NK-92 treated with Interleukin-12 subunit alpha and Interleukin-12 subunit beta, amount 100 ng/mL, for 24 hours (cell line): Measurements from ENCODE around the gene IL32.
"Not testable (repeated sequence)": the region's sequence is repeated elsewhere in the genome, so short reads cannot be mapped to it uniquely, and the experiment has no call there.

Experiments used
- DNase-seq: peaks from one replicate; lab custom pipeline; 2025; lab: John Stamatoyannopoulos, UW

The IL32 gene

DNA sequence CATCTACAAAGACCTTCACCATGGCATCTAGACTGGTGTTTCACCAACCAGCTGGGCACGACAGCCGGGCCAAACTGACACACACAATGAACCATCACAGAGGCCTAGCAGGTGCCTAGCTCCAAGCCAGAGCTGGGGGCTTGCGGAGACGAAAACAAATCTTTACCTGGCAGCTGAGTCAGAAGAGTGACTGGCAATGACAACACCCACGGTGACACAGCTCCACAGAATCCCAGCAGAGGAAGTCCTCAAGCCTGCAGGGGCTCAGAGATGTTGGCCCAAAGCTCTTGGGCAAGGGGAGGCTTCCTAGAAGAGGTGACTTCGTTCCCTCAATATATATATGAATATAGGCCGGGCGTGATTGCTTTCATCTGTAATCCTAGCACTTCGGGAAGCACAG lies 13.9 kb upstream of the IL32 start:
- DNase-seq = no peak

DNA sequence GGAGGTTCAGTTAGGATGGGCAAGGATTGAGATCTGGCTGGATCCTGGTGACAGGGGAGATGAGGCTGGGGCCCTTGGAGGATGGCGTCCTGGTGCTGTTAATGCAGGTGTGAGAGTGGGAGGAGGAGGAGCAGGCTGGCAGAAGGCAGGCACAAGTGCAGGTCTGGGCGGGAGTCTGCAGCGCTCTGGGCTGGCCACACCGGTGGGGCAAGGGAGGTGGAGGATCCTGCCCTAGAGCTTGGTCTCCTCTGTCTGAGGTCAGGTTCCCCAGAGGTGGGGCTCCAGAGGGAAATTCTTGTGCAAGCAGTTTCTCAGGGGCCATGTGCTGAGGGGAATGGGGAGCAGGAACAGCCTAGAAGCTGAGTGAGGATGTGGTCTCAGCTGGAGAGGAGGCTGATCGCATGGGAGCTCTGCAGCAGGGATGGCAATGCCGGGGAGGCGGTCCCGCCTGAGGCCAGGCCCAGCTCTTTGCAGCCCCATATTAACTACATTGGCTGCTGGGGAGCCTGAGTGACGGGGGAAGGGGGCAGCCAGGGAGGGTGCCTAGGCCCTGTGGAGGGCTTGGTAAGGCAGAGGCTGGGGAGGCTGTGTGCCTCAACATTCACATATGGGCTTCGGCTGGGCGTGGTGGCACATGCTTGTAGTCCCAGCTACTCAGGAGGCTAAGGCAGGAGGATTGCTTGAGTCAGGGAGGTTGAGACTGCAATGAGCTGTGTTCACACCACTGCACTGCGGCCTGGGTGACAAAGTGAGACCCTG lies 12.7 kb upstream of the IL32 start:
- DNase-seq = not testable (repeated sequence)

DNA sequence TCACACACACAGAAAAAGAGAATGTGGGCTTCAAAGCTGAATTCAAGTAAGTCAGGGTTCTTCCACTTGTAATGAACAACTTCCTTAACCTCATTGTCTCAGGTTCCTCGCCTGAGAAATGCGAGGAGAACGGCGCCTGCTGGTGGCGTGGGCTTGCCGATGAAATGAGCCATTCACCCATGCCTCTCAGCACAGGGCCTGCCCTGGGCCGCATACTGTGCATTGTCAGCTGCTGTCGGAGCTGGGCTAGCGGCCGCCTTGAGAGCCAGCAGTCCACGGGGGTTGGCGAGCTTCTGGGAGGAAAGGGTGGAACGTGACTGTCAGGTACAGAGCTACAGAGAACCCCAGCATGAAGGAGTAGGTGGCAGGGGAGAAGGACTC lies 12.1 kb upstream of the IL32 start:
- DNase-seq = peak; percentile 36

DNA sequence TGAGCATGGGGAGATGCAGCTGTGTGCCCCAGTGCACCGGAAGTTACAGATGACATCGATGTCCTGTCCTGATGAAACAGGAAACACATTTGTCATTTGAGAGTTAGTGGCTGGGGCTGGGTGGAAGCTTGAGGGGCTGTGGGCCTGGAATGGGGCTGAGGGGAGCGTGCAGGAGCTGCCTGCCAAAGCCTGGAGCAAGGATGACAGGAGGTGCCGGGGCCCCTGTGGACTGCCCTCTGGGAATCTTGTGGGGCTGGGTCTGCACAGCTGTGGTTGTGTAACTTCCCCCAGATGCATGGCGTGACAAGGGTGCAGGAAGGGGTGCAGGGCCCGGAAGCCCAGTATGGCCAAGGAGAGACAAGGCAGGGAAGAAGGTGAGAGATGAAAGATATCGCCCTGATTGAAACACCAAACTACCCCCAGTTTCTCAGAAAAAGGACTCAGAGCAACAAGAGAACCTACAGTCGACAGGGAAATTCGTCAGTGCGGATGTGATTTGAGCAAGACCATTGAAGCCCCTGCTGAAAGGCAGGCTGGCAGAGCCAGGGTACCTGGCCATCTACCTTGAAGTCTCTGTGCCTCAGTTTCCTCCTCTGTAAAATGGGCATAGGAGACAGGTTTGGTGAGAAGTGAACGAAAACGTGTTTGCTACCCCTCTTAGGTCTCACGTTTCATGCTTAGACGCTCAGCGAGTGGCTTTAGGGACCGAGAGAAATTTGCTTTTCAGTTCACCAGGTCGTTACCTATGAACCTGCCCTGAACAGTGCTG lies 10.3 kb upstream of the IL32 start:
- DNase-seq = peak; percentile 60

DNA sequence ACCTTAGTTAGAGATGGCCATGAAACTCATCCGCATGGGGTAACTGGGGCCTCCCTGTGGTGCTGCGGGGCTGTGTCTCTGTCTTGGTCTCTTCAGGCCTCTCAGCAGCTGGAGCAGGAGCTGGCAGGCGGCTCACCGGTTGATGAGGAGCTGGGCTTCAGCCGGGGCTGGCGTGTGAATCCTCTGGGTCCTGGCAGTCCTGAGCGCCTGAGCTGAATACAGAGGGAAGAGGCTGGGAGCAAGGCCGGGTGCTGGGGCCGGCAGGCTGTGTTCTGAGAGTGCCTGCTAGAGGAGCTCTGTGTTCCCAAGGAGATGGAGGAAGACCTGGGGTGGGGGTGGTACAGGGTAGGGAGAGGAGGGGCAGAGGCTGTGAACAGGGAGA lies 9.7 kb upstream of the IL32 start:
- DNase-seq = not testable (repeated sequence)

DNA sequence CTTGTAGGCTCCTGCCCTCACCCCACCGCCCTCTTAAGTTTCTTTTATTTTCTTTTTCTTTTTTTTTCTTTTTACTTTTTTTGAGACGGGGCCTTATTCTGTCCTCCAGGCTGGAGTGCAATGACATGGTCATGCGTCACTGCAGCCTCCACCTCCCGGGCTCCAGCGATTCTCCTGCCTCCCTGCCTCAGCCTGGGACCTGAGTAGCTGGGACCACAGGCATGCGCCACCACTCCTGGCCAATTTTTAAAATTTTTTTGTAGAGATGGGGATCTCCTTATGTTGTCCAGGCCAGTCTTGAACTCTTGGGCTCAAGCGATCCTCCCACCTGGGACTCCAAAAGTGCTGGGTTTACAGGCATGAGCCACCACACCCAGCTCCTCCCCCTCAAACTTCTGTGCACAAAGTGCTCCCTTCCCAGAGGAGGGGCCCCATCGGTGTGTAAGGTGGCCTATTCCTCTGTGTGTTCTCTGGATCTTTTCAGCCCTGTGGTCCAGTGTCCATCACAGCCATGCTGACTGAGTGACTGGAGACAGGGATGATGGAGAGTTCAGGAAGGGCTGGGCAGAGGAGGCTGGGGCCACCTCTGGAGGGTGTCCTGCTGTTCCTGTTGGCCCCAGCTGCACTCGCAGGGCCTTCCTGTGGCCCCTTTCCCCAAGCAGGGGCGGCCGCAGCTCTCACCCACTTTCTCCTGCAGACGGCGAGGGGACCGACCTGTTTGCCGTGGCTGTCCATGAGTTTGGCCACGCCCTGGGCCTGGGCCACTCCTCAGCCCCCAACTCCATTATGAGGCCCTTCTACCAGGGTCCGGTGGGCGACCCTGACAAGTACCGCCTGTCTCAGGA lies 8.9 kb upstream of the IL32 start:
- no peak for DNase-seq

DNA sequence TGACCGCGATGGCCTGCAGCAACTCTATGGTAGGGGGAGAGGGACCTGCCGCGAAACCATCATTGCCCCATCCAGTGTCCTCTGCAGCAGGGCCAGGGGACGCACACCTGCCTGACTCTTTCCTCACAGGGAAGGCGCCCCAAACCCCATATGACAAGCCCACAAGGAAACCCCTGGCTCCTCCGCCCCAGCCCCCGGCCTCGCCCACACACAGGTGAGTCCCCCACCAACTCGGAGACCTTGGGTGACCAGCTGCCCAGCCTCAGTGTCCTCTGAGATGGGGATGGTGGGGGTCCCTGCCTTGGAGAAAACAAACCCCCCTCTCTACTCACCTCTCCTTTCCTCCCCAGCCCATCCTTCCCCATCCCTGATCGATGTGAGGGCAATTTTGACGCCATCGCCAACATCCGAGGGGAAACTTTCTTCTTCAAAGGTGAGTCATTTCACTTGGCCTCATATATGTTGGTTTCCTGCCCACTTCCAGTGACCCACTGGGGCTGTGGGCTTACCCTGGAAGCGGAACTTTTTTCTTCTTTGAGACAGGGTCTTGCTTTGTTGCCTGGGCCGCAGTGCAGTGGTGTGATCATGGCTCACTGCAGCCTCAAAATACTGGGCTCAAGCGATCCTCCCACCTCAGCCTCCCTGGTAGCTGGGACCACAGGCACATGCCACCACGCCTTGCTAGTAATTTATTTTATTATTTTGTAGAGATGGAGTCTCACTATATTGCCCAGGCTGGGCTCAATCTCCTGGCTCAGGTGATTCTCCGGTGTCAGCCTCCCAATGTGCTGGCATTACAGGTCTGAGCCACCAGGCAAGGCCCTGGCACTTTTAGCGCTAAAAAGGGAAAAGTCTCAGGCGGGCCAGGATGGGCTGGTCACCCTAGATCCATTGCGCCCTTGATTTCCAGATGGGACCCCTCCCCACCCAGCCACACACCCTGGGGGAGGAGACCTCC lies 8.0 kb upstream of the IL32 start:
- no peak for DNase-seq

DNA sequence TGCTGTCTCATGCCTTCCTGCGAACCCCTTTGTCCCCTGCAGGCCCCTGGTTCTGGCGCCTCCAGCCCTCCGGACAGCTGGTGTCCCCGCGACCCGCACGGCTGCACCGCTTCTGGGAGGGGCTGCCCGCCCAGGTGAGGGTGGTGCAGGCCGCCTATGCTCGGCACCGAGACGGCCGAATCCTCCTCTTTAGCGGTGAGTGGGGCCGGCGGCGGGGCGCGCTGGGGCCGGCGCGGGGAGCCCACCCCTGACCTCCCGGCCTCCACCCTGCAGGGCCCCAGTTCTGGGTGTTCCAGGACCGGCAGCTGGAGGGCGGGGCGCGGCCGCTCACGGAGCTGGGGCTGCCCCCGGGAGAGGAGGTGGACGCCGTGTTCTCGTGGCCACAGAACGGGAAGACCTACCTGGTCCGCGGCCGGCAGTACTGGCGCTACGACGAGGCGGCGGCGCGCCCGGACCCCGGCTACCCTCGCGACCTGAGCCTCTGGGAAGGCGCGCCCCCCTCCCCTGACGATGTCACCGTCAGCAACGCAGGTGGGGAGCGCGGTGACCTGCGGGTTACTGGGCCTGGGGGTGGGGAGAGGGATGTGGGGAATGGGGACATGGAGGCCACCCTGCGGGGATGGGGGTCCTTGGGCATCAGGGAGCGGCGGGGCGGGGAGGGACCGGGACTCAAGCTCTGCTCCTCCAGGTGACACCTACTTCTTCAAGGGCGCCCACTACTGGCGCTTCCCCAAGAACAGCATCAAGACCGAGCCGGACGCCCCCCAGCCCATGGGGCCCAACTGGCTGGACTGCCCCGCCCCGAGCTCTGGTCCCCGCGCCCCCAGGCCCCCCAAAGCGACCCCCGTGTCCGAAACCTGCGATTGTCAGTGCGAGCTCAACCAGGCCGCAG lies 7.1 kb upstream of the IL32 start:
- peak; percentile 73 for DNase-seq

DNA sequence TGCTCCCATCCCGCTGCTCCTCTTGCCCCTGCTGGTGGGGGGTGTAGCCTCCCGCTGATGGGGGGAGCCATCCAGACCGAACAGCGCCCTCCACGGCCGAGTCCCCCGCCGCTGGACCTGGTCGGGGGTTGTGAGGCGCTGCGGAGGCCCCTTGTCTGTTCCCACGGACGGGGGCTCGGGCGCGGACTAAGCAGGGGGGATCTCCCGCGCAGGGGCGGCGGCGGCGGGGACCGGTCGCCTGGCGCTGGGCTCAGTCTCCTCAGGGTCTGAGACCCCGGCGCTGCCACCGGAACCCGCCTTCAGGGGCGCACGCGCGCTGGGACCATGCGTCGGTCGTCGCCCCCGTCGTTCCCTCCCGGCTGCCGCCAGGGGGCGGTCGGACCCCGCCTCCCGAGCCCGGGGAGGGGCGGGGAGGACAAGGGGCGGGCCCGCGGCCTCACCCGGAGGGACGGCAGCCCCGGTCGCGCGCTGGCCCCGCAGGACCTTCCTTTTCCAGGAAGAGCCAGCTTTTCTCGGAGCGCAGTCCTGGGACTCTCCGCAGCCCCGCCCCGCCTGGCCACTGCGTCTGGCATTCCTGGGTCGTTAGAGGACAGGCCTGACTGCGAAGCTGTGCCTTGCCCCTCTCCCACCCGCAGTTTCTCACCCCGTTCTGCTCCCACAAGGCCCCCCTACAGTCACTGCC lies 6.3 kb upstream of the IL32 start:
- DNase-seq = peak; percentile 86

DNA sequence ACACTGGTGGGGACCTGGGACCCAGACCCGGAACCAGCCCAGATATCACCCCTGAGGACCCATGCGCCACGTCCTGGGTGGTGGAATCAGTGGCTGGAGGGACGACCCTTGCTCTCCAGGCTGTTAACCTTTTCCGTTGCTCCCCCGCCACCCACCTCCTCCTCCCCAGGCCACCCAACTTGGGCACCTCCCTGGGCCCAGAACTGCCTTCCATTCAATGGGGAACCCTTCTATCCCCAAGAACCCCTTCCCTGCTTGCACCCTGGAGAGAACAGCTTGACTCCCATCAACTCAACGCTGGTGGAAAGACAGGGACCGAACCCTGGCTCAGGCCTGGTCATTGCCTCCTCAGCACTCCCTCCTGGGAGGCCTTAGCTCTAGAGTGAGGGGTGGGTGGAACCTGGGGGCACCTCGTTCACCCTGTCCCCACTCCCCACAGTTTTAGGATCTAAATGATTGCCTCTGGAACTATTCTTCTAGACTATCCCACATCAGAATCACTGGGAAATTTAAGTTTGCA lies 5.7 kb upstream of the IL32 start:
- DNase-seq = no peak

DNA sequence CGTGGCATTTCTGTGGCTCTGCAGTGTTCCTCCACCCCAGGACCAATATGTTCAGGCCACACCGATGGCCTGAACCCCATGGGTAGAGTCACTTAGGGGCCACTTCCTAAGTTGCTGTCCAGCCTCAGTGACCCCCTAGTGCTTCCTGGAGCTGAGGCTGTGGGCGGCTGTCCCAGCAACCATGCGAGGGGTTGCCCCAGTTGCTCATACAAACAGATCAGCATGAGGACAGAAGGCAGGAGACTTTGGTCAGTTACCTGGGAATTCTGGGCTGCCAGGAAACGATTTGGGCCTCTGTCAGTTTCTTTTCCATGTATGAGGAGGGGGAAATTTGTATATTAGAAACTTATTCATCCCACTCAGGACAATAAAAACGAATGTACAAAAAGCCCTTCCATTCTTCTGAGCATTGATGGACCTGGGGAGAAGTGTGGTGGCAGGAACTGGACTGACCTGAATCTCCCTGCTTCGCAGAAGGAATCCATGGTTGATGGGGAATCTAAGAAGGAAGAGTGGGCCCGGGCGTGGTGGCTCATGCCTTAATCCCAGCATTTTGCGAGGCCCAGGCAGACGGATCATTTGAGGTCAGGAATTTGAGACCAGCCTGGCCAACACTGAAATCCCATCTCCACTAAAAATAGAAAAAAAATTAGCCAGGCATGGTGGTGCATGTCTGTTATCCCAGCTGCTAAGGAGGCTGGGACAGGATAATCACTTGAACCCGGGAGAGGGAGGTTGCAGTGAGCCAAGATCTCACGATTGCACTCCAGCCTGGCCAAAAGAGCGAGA lies 4.9 kb upstream of the IL32 start:
- DNase-seq = no peak

DNA sequence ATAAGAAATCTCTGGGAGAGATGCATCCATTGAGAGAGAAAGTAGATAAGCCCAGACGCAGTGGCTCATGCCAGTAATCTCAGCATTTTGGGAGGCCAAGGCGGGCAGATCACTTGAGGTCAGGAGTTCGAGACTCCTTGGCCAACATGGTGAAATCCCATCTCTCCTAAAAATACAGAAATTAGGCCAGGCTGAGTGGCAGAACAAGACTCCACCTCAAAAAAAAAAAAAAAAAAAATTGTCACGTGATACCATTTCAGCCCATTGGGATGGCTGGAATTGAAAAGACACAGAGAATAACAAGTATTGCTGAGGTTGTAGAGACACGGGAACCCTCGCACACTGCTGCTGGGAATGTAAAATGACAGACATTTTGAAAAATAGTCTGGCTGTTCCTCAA lies 2.9 kb upstream of the IL32 start:
- DNase-seq = no peak

DNA sequence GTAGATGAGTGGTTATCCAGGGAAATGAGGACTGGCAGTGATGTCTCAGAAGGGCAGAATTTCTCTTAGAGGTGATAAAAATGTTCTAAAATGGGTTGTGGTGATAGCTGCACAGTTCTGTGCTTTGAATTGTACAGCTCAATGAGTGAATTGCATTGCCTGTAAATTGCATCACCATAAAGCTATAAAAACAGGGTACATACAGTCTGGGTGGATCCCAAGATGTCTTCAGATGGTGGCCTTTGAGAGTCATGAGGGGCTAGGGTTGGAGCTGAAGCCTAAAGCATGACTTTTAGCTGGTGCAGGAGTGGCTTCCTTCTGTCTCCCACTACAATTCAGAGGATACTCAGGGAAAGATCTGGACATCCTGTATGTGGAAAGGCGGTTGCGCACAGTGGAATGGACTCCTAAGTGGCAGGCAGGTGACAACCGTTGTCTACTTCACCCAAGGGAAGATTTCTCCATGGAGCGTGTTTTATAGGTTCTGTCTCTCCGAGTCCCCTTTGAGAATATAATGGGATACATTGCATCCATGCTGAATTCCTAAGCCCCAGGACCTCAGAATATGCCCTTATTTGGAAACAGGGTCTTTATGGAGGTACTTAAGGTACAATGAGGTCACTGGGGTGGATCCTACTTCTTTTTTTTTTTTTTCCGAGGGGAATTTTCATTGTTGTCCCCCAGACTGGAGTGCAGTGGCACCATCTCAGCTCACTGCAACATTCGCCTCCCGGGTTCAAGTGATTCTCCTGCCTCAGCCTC lies 1.6 kb upstream of the IL32 start:
- no peak for DNase-seq

DNA sequence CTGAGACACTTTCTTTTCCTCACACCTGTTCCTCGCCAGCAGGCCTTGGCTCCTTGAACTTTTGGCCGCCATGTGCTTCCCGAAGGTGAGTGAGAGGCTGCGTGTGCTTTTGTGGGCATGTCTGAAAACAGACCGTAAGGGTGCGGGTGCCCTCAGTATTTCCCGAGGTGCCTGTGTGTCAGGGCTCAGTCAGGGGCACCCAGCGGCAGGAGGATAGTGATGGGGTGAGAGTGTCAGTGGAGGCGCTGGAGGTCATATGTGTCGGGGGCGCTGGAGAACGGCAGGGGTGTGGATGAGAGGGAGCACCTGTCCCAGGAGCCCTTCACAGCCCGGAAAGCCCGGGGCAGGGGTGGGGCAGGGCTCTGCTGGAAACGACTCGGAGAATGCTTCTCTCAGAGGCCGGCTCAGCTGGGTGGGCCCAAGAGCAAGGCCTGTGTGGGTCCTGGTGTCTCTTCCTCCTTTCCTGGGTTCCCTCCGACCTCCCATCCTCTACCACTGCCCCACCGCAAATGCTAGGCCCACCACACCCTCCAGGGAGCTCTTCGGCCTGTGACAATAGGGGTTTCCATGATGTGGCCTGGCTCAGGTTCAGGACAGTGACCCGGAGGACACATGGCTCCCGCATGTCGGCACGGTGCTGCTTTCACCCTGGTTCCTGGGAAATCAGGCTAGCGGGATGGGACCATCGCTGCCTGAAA lies 451 bp downstream of the IL32 start:
- DNase-seq = no peak

DNA sequence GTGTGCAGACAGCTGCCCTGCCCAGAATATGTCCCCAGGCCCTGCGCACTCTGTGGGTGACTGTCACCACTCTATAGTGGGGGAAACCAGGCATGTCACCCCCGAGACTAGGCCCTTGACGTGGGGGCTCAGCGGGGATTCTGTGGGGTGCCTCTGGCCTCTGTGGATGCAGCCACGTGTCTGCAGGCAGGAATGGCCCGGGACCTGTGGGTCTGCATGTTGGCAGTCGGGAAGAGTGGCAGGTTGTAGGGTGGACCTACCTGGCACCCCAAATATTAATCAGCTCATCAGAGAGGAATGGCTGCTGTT lies 954 bp downstream of the IL32 start:
- no peak for DNase-seq

DNA sequence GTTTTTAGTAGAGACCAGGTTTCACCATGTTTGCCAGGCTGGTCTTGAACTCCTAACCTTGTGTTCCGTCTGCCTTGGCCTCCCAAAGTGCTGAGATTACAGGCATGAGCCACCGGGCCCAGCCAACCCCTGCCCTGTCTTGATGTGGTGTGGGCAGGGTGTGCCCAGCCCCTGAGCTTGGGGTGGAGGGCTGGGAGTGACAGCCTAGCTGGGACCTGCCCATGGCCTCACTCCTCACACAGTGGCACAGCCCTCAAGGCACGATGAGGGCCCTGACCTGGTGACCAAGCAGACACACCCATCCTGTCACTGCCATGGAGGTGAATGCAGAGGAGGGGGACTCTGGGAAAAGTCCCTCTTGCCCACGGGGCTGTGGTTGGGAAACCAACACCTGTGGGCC lies 3.0 kb downstream of the IL32 start:
- DNase-seq = no peak

DNA sequence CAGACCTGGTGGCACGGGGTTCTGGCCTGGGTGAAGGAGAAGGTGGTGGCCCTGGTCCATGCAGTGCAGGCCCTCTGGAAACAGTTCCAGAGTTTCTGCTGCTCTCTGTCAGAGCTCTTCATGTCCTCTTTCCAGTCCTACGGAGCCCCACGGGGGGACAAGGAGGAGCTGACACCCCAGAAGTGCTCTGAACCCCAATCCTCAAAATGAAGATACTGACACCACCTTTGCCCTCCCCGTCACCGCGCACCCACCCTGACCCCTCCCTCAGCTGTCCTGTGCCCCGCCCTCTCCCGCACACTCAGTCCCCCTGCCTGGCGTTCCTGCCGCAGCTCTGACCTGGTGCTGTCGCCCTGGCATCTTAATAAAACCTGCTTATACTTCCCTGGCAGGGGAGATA lies 3.7 kb downstream of the IL32 start:
- not testable (repeated sequence) for DNase-seq

DNA sequence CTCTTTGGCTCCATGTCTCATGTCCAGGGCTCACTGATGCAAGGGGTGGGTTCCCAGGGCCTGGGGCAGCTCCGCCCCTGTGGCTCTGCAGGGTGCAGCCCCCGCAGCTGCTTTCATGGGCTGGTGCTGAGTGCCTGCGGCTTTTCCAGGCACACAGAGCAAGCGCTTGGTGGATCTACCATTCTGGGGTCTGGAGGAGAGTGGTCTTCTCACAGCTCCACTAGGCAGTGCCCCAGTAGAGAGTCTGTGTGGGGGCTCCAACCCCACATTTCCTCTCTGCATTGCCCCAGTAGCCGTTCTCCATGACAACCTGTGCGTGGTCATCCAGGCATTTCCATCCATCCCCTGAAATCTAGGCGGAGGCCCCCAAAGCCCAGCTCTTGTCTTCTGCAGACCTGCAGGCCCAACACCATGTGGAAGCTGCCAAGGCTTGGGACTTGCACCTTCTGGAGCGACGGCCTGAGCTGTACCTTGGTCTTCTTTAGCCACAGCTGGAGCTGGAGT lies 5.2 kb downstream of the IL32 start:
- no peak for DNase-seq
